H9 (cell line): ENCODE data around the gene TSSK6. TPM values are rescaled to one million over a fixed set of nuclear protein-coding genes. Genes with fewer than 3 reads are reported as not detected.

Experiments used
- DNase-seq: peaks from one replicate; pipeline ENCODE4 v3.0.0-alpha.2; 2017
- H2AFZ ChIP-seq: one replicate; pipeline ENCODE4 v1.6.1; 2013; ENCODE audit warnings: mild to moderate bottlenecking, low read length, control low read depth, moderate library complexity
- H2AK5ac ChIP-seq: 2 replicates; pipeline ENCODE4 v1.6.1; 2013; ENCODE audit warnings: low read length, control low read depth, mixed read lengths; ENCODE audit not compliant: insufficient read length
- H2BK120ac ChIP-seq: one replicate; pipeline ENCODE4 v1.6.1; 2013; ENCODE audit warnings: low read depth, mild to moderate bottlenecking, low read length, control low read depth, inconsistent platforms; ENCODE audit not compliant: poor library complexity, severe bottlenecking
- H2BK12ac ChIP-seq: 2 replicates; pipeline ENCODE4 v1.6.1; 2013; ENCODE audit warnings: low read length, control low read depth, mixed read lengths, low read depth; ENCODE audit not compliant: insufficient read length
- H2BK15ac ChIP-seq: 2 replicates; pipeline ENCODE4 v1.6.1; 2013; ENCODE audit warnings: low read depth, low read length, control low read depth
- H2BK20ac ChIP-seq: one replicate; pipeline ENCODE4 v1.6.1; 2013; ENCODE audit warnings: low read depth, mild to moderate bottlenecking, low read length, control low read depth, inconsistent platforms; ENCODE audit not compliant: poor library complexity, severe bottlenecking
- H2BK5ac ChIP-seq: 2 replicates; pipeline ENCODE4 v1.6.1; 2013; ENCODE audit warnings: low read length, control low read depth, mixed read lengths; ENCODE audit not compliant: insufficient read length
- H3K14ac ChIP-seq: 2 replicates; pipeline ENCODE4 v1.6.1; 2013; ENCODE audit warnings: low read length, control low read depth; ENCODE audit not compliant: insufficient read depth
- H3K18ac ChIP-seq: 2 replicates; pipeline ENCODE4 v1.6.1; 2013; ENCODE audit warnings: low read depth, mild to moderate bottlenecking, mixed read lengths, low read length, control low read depth; ENCODE audit not compliant: insufficient read length
- H3K23ac ChIP-seq: 2 replicates; pipeline ENCODE4 v1.6.1; 2013; ENCODE audit warnings: low read length, control low read depth, mixed read lengths, low read depth; ENCODE audit not compliant: insufficient read length
- H3K23me2 ChIP-seq: 2 replicates; pipeline ENCODE4 v1.6.1; 2013; ENCODE audit warnings: low read depth, mild to moderate bottlenecking, mixed read lengths, low read length, control low read depth; ENCODE audit not compliant: insufficient read length, poor library complexity, severe bottlenecking
- H3K27ac ChIP-seq: 2 replicates; pipeline ENCODE4 v1.5.1; 2013; ENCODE audit warnings: low read length, control low read depth, mixed read lengths, low read depth; ENCODE audit not compliant: insufficient read length
- H3K27me3 ChIP-seq: 2 replicates; pipeline ENCODE4 v1.6.1; 2013; ENCODE audit warnings: low read length, control low read depth, inconsistent platforms; ENCODE audit not compliant: insufficient read depth
- H3K4ac ChIP-seq: 2 replicates; pipeline ENCODE4 v1.6.1; 2013; ENCODE audit warnings: low read depth, mild to moderate bottlenecking, control low read depth, inconsistent platforms, low read length, moderate library complexity
- H3K4me1 ChIP-seq: 2 replicates; pipeline ENCODE4 v1.6.1; 2013; ENCODE audit warnings: low read length, control low read depth, inconsistent platforms; ENCODE audit not compliant: insufficient read depth
- H3K4me2 ChIP-seq: 2 replicates; pipeline ENCODE4 v1.6.1; 2013; ENCODE audit warnings: low read length, control low read depth, mixed read lengths; ENCODE audit not compliant: insufficient read length, insufficient read depth
- H3K56ac ChIP-seq: 2 replicates; pipeline ENCODE4 v1.6.1; 2013; ENCODE audit warnings: low read depth, mild to moderate bottlenecking, mixed read lengths, low read length, control low read depth; ENCODE audit not compliant: insufficient read length
- H3K79me1 ChIP-seq: 2 replicates; pipeline ENCODE4 v1.6.1; 2013; ENCODE audit warnings: low read depth, mild to moderate bottlenecking, moderate library complexity, low read length, control low read depth, inconsistent platforms; ENCODE audit not compliant: insufficient read depth, poor library complexity, severe bottlenecking
- H3K79me2 ChIP-seq: 2 replicates; pipeline ENCODE4 v1.6.1; 2013; ENCODE audit warnings: low read length, control low read depth, inconsistent platforms; ENCODE audit not compliant: insufficient read depth
- H3K9ac ChIP-seq: 2 replicates; pipeline ENCODE4 v1.6.1; 2013; ENCODE audit warnings: low read length, control low read depth, mixed read lengths; ENCODE audit not compliant: insufficient read length; ENCODE audit errors: extremely low read depth
- H3K9me3 ChIP-seq: one replicate; pipeline ENCODE4 v1.6.1; 2013; ENCODE audit warnings: low read depth, low read length, inconsistent platforms; ENCODE audit not compliant: control insufficient read depth
- H3T11ph ChIP-seq: one replicate; pipeline ENCODE4 v1.6.1; 2013; ENCODE audit warnings: mild to moderate bottlenecking, low read length, control low read depth, inconsistent platforms
- H4K20me1 ChIP-seq: one replicate; pipeline ENCODE4 v1.6.1; 2013; ENCODE audit not compliant: control insufficient read depth, insufficient read length, insufficient read depth
- H4K5ac ChIP-seq: 2 replicates; pipeline ENCODE4 v1.6.1; 2013; ENCODE audit warnings: low read depth, mild to moderate bottlenecking, mixed read lengths, low read length, control low read depth; ENCODE audit not compliant: insufficient read length
- H4K8ac ChIP-seq: replicated peaks from 2 replicates; pipeline ENCODE4 v1.6.1; 2013; ENCODE audit warnings: low read length, control low read depth, mixed read lengths, low read depth; ENCODE audit not compliant: insufficient read length
- H4K91ac ChIP-seq: 2 replicates; pipeline ENCODE4 v1.6.1; 2013; ENCODE audit warnings: low read depth, mild to moderate bottlenecking, moderate library complexity, mixed read lengths, low read length, control low read depth; ENCODE audit not compliant: insufficient read length
- H3K27ac Mint-ChIP-seq, 3 experiments: 2 replicates in 2 of 3; 3 replicates in 1 of 3; pipeline ENCODE4 v1.8.0; 2020 to 2021; ENCODE audit warnings: mixed read lengths in 3 of 3, mild to moderate bottlenecking in 1 of 3, moderate library complexity in 1 of 3
- H3K27me3 Mint-ChIP-seq: 2 replicates; pipeline ENCODE4 v1.8.0; 2021; ENCODE audit warnings: low read depth, mild to moderate bottlenecking, moderate library complexity, mixed read lengths
- H3K36me3 Mint-ChIP-seq, 3 experiments: 2 replicates in 2 of 3; 3 replicates in 1 of 3; pipeline ENCODE4 v1.8.0; 2020 to 2021; ENCODE audit warnings: low read depth in 3 of 3, mixed read lengths in 3 of 3; ENCODE audit not compliant: insufficient read depth in 1 of 3
- H3K4me1 Mint-ChIP-seq, 2 experiments: 2 replicates each; pipeline ENCODE4 v1.8.0; 2020; ENCODE audit warnings: mixed read lengths in 2 of 2
- H3K4me3 Mint-ChIP-seq, 2 experiments: 2 replicates in 1 of 2; 3 replicates in 1 of 2; pipeline ENCODE4 v1.8.0; 2020 to 2021; ENCODE audit warnings: mild to moderate bottlenecking in 2 of 2, mixed read lengths in 2 of 2, moderate library complexity in 1 of 2
- H3K9me3 Mint-ChIP-seq, 2 experiments: 2 replicates in 1 of 2; 3 replicates in 1 of 2; pipeline ENCODE4 v1.8.0; 2020; ENCODE audit warnings: mild to moderate bottlenecking in 2 of 2, mixed read lengths in 2 of 2, moderate library complexity in 1 of 2
- WGBS: extraction: QIAGEN DNeasy Blood & Tissue Kit; methylation state at CpG from one replicate; pipeline ENCODE4 v1.1.7; 2013; ENCODE audit warnings: missing lambda C conversion rate, low lambda C conversion rate, mixed read lengths; ENCODE audit not compliant: insufficient read length; ENCODE audit errors: extremely low coverage; 5-methylcytosine and 5-hydroxymethylcytosine counted together
- total RNA-seq: library from RNA; stranded (reverse); gene quantifications from 2 replicates; pipeline ENCODE4 v1.2.1, GENCODE V29; 2021
- TF ChIP-seq, protein P1 (sequence below): fragments of 200-600 bp; sonication (generic); conservative IDR thresholded peaks from 3 replicates; pipeline ENCODE4 v1.8.0; 2021; ENCODE audit warnings: antibody characterized with exemption, mild to moderate bottlenecking

TSSK6 gene
- total RNA-seq, 1 experiment from 2014 or later: 2.6 TPM

GRCh38 chr19:19554074-19555023 lies 39.0 kb upstream of the TSSK6 start:
- no peak overlapping the region; a peak in 1 of 7 replicates for H3K27ac Mint-ChIP-seq
- 0 out of 5 replicates have a peak overlapping the region, but pooled peaks of 1 of the 2 experiments have one; percentile 27 for H3K4me3 Mint-ChIP-seq

More at GRCh38 chr19:19554074-19555023, 39.0 kb upstream of the TSSK6 start:
- no peak overlapping the region for H3T11ph ChIP-seq
- no peak overlapping the region for H2BK20ac ChIP-seq
- H3K4ac ChIP-seq: no peak overlapping the region
- no peaks in the 10 kb centered on the region for H4K20me1 ChIP-seq
- H3K56ac ChIP-seq: no peak overlapping the region
- no peak overlapping the region for H2AK5ac ChIP-seq
- H3K9me3 ChIP-seq: no peaks in the 10 kb centered on the region
- no peak overlapping the region for H2AFZ ChIP-seq
- no peak overlapping the region for H3K18ac ChIP-seq
- H3K23ac ChIP-seq: no peak overlapping the region
- no peak overlapping the region for H4K91ac ChIP-seq
- H3K4me2 ChIP-seq: no peak overlapping the region
- H3K79me1 ChIP-seq: no peaks in the 10 kb centered on the region
- H4K5ac ChIP-seq: no peak overlapping the region
- no peak overlapping the region for H3K9ac ChIP-seq
- H3K4me1 ChIP-seq: no peaks in the 10 kb centered on the region
- H3K9me3 Mint-ChIP-seq: no peaks in the 10 kb centered on the region; a peak in 1 of 5 replicates
- no peak overlapping the region for H2BK15ac ChIP-seq
- no peaks in the 10 kb centered on the region for H3K79me2 ChIP-seq
- no peak overlapping the region for H4K8ac ChIP-seq
- TF ChIP-seq, protein P1, sequence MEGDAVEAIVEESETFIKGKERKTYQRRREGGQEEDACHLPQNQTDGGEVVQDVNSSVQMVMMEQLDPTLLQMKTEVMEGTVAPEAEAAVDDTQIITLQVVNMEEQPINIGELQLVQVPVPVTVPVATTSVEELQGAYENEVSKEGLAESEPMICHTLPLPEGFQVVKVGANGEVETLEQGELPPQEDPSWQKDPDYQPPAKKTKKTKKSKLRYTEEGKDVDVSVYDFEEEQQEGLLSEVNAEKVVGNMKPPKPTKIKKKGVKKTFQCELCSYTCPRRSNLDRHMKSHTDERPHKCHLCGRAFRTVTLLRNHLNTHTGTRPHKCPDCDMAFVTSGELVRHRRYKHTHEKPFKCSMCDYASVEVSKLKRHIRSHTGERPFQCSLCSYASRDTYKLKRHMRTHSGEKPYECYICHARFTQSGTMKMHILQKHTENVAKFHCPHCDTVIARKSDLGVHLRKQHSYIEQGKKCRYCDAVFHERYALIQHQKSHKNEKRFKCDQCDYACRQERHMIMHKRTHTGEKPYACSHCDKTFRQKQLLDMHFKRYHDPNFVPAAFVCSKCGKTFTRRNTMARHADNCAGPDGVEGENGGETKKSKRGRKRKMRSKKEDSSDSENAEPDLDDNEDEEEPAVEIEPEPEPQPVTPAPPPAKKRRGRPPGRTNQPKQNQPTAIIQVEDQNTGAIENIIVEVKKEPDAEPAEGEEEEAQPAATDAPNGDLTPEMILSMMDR: peak; percentile 96
- H2BK120ac ChIP-seq: no peak overlapping the region
- DNase-seq: peak; percentile 82
- peaks cover 7% of the 10 kb centered on the region for H3K27me3 Mint-ChIP-seq
- H2BK5ac ChIP-seq: no peak overlapping the region
- WGBS: no CpG with 5 or more reads among the region's 34 CpGs
- no peaks in the 10 kb centered on the region for H3K23me2 ChIP-seq
- H2BK12ac ChIP-seq: no peak overlapping the region
- peaks cover 0 to 5% of the 10 kb centered on the region in 2 experiments; a peak in 1 of 4 replicates for H3K4me1 Mint-ChIP-seq
- no peaks in the 10 kb centered on the region for H3K27me3 ChIP-seq
- no peaks in the 10 kb centered on the region; a peak in 1 of 7 replicates for H3K36me3 Mint-ChIP-seq
- no peak overlapping the region for H3K27ac ChIP-seq
- no peak overlapping the region for H3K14ac ChIP-seq
